22Rv1 (cell line): ENCODE data around the gene TMEM164.

Source experiments
- CTCF ChIP-seq: fragments of 450-650 bp; IDR thresholded peaks from 2 replicates; pipeline ENCODE4 v1.5.1; 2017; ENCODE audit warnings: mild to moderate bottlenecking
- ZFX ChIP-seq: fragments of 450-650 bp; IDR thresholded peaks from 2 replicates; pipeline ENCODE4 v1.6.1; 2017; ENCODE audit warnings: antibody characterized with exemption, borderline replicate concordance

- TF ChIP-seq CTCF (no peak), ZFX (no peak)
Observed at GRCh38 chrX:110180176-110180927, 177.4 kb downstream of the TMEM164 start.
